GM12878 (cell line): ENCODE data around the gene C1QTNF8. TPM values are rescaled to one million over a fixed set of nuclear protein-coding genes. Genes with fewer than 3 reads are reported as not detected.

ENCODE experiments used
- ATAC-seq: fragments of 200-7000 bp; cut with Tn5 transposase; 3 replicates; pipeline ENCODE4 v1.9.1; 2020; ENCODE audit warnings: mild to moderate bottlenecking, moderate library complexity
- BruUV-seq: library from RNA; stranded (reverse); fragments of 400-500 nt; replicated peaks from 2 replicates; lab custom pipeline; 2021; lab: Mats Ljungman, UMichigan
- CTCF ChIA-PET: fragments of 300-600 bp; sonication (Branson Sonifier 250); formaldehyde crosslinking; extraction: SDS; loops from one replicate; lab custom pipeline; 2021; ENCODE audit warnings: inconsistent platforms; lab: Yijun Ruan, JAX
- POLR2A ChIA-PET: fragments of 350-600 bp; formaldehyde crosslinking; extraction: SDS; loops from one replicate; lab custom pipeline; 2021; ENCODE audit warnings: inconsistent platforms; lab: Charles Lee
- RAD21 ChIA-PET: fragments of 300-600 bp; sonication (Branson Sonifier 250); formaldehyde crosslinking; loops from one replicate; lab custom pipeline; 2023; ENCODE audit warnings: antibody characterized with exemption; ENCODE audit not compliant: unreplicated experiment; lab: Charles Lee
- SMC1A ChIA-PET: fragments of 300-600 bp; sonication (Branson Sonifier 250); formaldehyde crosslinking; loops from one replicate; lab custom pipeline; 2023; ENCODE audit not compliant: unreplicated experiment, uncharacterized antibody; lab: Charles Lee
- DNase-seq: peaks from one replicate; pipeline ENCODE4 v3.0.0-alpha.2; 2011; ENCODE audit warnings: low read depth, low spot score
- FAIRE-seq: peaks from 3 replicates; lab custom pipeline; 2011; peaks lifted over from hg19 to GRCh38; lab: Jason Lieb, UNC
- H2AFZ ChIP-seq: 2 replicates; pipeline ENCODE4 v1.6.0; 2011; ENCODE audit warnings: low read depth, low read length, control low read depth; ENCODE audit not compliant: control insufficient read depth
- H3K27ac ChIP-seq: 2 replicates; pipeline ENCODE4 v1.5.1; 2011; ENCODE audit warnings: control low read depth; ENCODE audit not compliant: control insufficient read depth, insufficient read depth
- H3K27me3 ChIP-seq, 2 experiments: replicated peaks in 1 of 2; 2 replicates each; pipeline versions ENCODE4 v1.6.0 to v1.6.1; 2011; ENCODE audit warnings: low read length in 1 of 2; ENCODE audit not compliant: control insufficient read depth in 2 of 2, insufficient read depth in 2 of 2
- H3K36me3 ChIP-seq, 2 experiments: 2 replicates each; pipeline ENCODE4 v1.5.1; 2011; ENCODE audit warnings: low read length in 1 of 2; ENCODE audit not compliant: control insufficient read depth in 2 of 2, insufficient read depth in 2 of 2
- H3K4me1 ChIP-seq: 2 replicates; pipeline ENCODE4 v1.6.1; 2011; ENCODE audit warnings: mild to moderate bottlenecking, low read length, moderate library complexity, mixed read lengths; ENCODE audit not compliant: control insufficient read depth, insufficient read depth
- H3K4me2 ChIP-seq: 2 replicates; pipeline ENCODE4 v1.6.0; 2011; ENCODE audit warnings: control low read depth; ENCODE audit not compliant: control insufficient read depth, insufficient read depth
- H3K4me3 ChIP-seq: fragments of 200-600 bp; sonication (generic); 2 replicates; pipeline ENCODE4 v1.5.1; 2016
- H3K79me2 ChIP-seq: 2 replicates; pipeline ENCODE4 v1.6.0; 2011; ENCODE audit warnings: low read length; ENCODE audit not compliant: control insufficient read depth, insufficient read depth
- H3K9ac ChIP-seq: 2 replicates; pipeline ENCODE4 v1.8.0; 2011; ENCODE audit warnings: low read length, control low read depth, mixed read lengths; ENCODE audit not compliant: control insufficient read depth, insufficient read depth
- H3K9me3 ChIP-seq: replicated peaks from 3 replicates; pipeline ENCODE4 v1.5.1; 2011; ENCODE audit warnings: mild to moderate bottlenecking, low read length; ENCODE audit not compliant: control insufficient read depth, insufficient read depth
- H4K20me1 ChIP-seq: 2 replicates; pipeline ENCODE4 v1.6.0; 2011; ENCODE audit not compliant: control insufficient read depth, insufficient read depth
- CHD1 ChIP-seq: IDR thresholded peaks from 2 replicates; pipeline ENCODE4 v1.6.1; 2012; ENCODE audit warnings: low read depth, low read length, improper control_type of control experiment
- CHD2 ChIP-seq: IDR thresholded peaks from 2 replicates; pipeline ENCODE4 v1.6.1; 2011; ENCODE audit warnings: low read depth, low read length, improper control_type of control experiment, borderline replicate concordance
- CHD4 ChIP-seq: fragments of 200-600 bp; sonication (generic); IDR thresholded peaks from 2 replicates; pipeline ENCODE4 v1.6.1; 2016; ENCODE audit warnings: mild to moderate bottlenecking
- CUX1 ChIP-seq: IDR thresholded peaks from 2 replicates; pipeline ENCODE4 v1.6.1; 2012; ENCODE audit warnings: improper control_type of control experiment, low read depth, low read length; ENCODE audit not compliant: insufficient replicate concordance
- EGR1 ChIP-seq, 2 experiments: IDR thresholded peaks; 1 replicate in 1 of 2; 2 replicates in 1 of 2; pipeline ENCODE4 v1.6.1; 2011 to 2012; ENCODE audit warnings: low read depth in 2 of 2, low read length in 2 of 2, borderline replicate concordance in 1 of 2, mild to moderate bottlenecking in 1 of 2, moderate library complexity in 1 of 2
- FOXK2 ChIP-seq: fragments of 450-650 bp; IDR thresholded peaks from 2 replicates; pipeline ENCODE4 v1.6.1; 2017; ENCODE audit warnings: mild to moderate bottlenecking, moderate library complexity
- HDAC2 ChIP-seq: fragments of 200-600 bp; sonication (generic); IDR thresholded peaks from 2 replicates; pipeline ENCODE4 v1.6.1; 2017
- JUNB ChIP-seq: IDR thresholded peaks from 2 replicates; pipeline ENCODE4 v1.6.1; 2016; ENCODE audit warnings: antibody characterized with exemption, mild to moderate bottlenecking
- KDM1A ChIP-seq: fragments of 200-600 bp; sonication (generic); IDR thresholded peaks from 2 replicates; pipeline ENCODE4 v1.6.1; 2016; ENCODE audit warnings: borderline replicate concordance
- MLLT1 ChIP-seq: fragments of 450-650 bp; IDR thresholded peaks from 2 replicates; pipeline ENCODE4 v1.6.1; 2016; ENCODE audit warnings: mild to moderate bottlenecking
- NFYB ChIP-seq: IDR thresholded peaks from 2 replicates; pipeline ENCODE4 v1.6.1; 2011; ENCODE audit warnings: low read depth, mild to moderate bottlenecking, low read length, improper control_type of control experiment, moderate library complexity; ENCODE audit not compliant: insufficient read depth
- TCF3 ChIP-seq: IDR thresholded peaks from 2 replicates; pipeline ENCODE4 v1.6.1; 2012; ENCODE audit warnings: low read depth, mild to moderate bottlenecking, low read length, borderline replicate concordance; ENCODE audit not compliant: insufficient read depth
- USF2 ChIP-seq: IDR thresholded peaks from 2 replicates; pipeline ENCODE4 v1.6.1; 2011; ENCODE audit warnings: low read depth, low read length, improper control_type of control experiment, borderline replicate concordance
- WGBS: methylation state at CpG from one replicate; pipeline ENCODE4 v1.1.6; 2016; ENCODE audit warnings: low lambda C conversion rate; ENCODE audit not compliant: insufficient replicate concordance, insufficient coverage; ENCODE audit errors: missing lambda C conversion rate; 5-methylcytosine and 5-hydroxymethylcytosine counted together
- in situ Hi-C: fragments of 300-500 bp; cut with MboI; formaldehyde crosslinking; loops from 9 replicates; pipeline ENCODE4 v1.14.3; 2018; ENCODE audit warnings: mixed read lengths
- intact Hi-C: fragments of 100-400 bp; cut with micrococcal nuclease; formaldehyde crosslinking; loops from one replicate; pipeline ENCODE4 v1.14.2; 2022; ENCODE audit not compliant: unreplicated experiment
- polyA plus RNA-seq, 11 experiments: library from polyadenylated mRNA; depleted of rRNA in 4 of 11; unstranded in 6 of 11; stranded (reverse) in 5 of 11; fragments of >200 nt; fragmentation: Nextera tagmentation in 4 of 11; fragmentation: Illumina TruSeq in 1 of 11; extraction: Ambion mirVana in 4 of 11; extraction: Trizol in 1 of 11; gene quantifications; 1 replicate in 1 of 11; 2 replicates in 10 of 11; pipeline versions ENCODE4 v1.2.1 to v1.2.3, GENCODE V29; 2011 to 2016; ENCODE audit warnings: inconsistent platforms in 2 of 11, missing spikeins in 2 of 11, low read depth in 1 of 11
- total RNA-seq, 4 experiments: library from RNA; depleted of rRNA in 3 of 4; stranded (reverse); fragments of >200 nt in 3 of 4; fragmentation: Illumina TruSeq in 1 of 4; extraction: Trizol in 1 of 4; gene quantifications; 2 replicates each; pipeline versions ENCODE4 v1.2.1 to v1.2.3, GENCODE V29; 2013 to 2021

Gene C1QTNF8
- total and polyA plus RNA-seq, 10 of the 15 experiments (the other 5 are each of a cell fraction or from before 2014, with no cell fraction given), result not detected

GRCh38 chr16:1099189-1100083 is 3.4 kb upstream of the C1QTNF8 start:
- no peaks in the 10 kb centered on the region for H3K9me3 ChIP-seq
- CTCF ChIA-PET, result interaction anchor here (1.4 kb wide), 1 partner anchor 387 kb away, joined by 5 read pairs; no protein-coding TSS in a partner anchor
- no peak overlapping the region for H3K27ac ChIP-seq
- no peak overlapping the region for H3K4me3 ChIP-seq
- H4K20me1 ChIP-seq, result no peaks in the 10 kb centered on the region
- SMC1A ChIA-PET, result no interaction called here
- no peak for FAIRE-seq
- no peaks in the 10 kb centered on the region for H3K36me3 ChIP-seq
- intact Hi-C loops, result no loop called here
- no peaks in the 10 kb centered on the region for H3K27me3 ChIP-seq
- no peak for ATAC-seq
- H3K9ac ChIP-seq, result no peak overlapping the region
- in situ Hi-C loops, result no loop called here
- RAD21 ChIA-PET, result no interaction called here
- 41% methylated on average over 33 of the region's 35 CpGs for WGBS
- H3K4me2 ChIP-seq, result no peak overlapping the region
- DNase-seq, result no peak
- POLR2A ChIA-PET, result no interaction called here
- H3K79me2 ChIP-seq, result no peaks in the 10 kb centered on the region
- no peaks in the 10 kb centered on the region for H3K4me1 ChIP-seq
- no peak overlapping the region for H2AFZ ChIP-seq
- no TSS peak for BruUV-seq
- no peak for TF ChIP-seq NFYB
- TF ChIP-seq FOXK2, result no peak
- no peak for TF ChIP-seq EGR1 (IDR thresholded peaks at IDR 0.05; ENCODE audit: borderline replicate concordance in 1 of 2, low read depth in 2 of 2, low read length in 2 of 2)
- TF ChIP-seq CUX1, result no peak
- TF ChIP-seq USF2, result no peak
- no peak for TF ChIP-seq HDAC2
- TF ChIP-seq TCF3, result no peak
- TF ChIP-seq CHD1, result no peak
- TF ChIP-seq MLLT1, result no peak
- no peak for TF ChIP-seq CHD2
- TF ChIP-seq JUNB, result no peak
- TF ChIP-seq KDM1A, result no peak
- TF ChIP-seq CHD4, result no peak
